ENCODE measurements around the gene MRGPRX3.

MRGPRX3 gene

GRCh38 chr11:18132341-18132740 lies at the start of gene MRGPRX3:
MRGPRX3 (plus strand) TSS chr11:18132571; CDS start chr11:18137203, 4,632 bp downstream.
- no peaks in the 10 kb centered on the region for H3K9me2 ChIP-seq (replicated peaks; ENCODE audit: insufficient read depth, low read length)
- no peak within 1 kb of the TSS for H2AFZ ChIP-seq (ENCODE audit: low read length)
- H4K20me1 ChIP-seq (ENCODE audit: insufficient read depth, low read length) = no peaks in the 10 kb centered on the region
- H3F3A ChIP-seq (ENCODE audit: insufficient read depth, low read length) = no peaks in the 10 kb centered on the region
- H3K27ac ChIP-seq (ENCODE audit: low read length) = no peak within 1 kb of the TSS
- no peaks in the 10 kb centered on the region for H3K79me2 ChIP-seq (ENCODE audit: low read length)
- H3K36me3 ChIP-seq (replicated peaks; ENCODE audit: insufficient read depth, low read length) = no peaks in the 10 kb centered on the region
- H3K9ac ChIP-seq (ENCODE audit: low read length) = no peak within 1 kb of the TSS
- H3K27me3 ChIP-seq (replicated peaks; ENCODE audit: insufficient read depth, low read length) = no peaks in the 10 kb centered on the region
- H3K4me2 ChIP-seq (ENCODE audit: low read depth, low read length) = no peak within 1 kb of the TSS
- H3K9me3 ChIP-seq (replicated peaks; ENCODE audit: insufficient read depth, low read length) = no peaks in the 10 kb centered on the region
- no peaks in the 10 kb centered on the region for H3K4me1 ChIP-seq (ENCODE audit: low read length)
- no peak for TF ChIP-seq EZH2phosphoT487 (IDR thresholded peaks at IDR 0.05; ENCODE audit: low read length)
- TF ChIP-seq EZH2 (optimal IDR thresholded peaks at IDR 0.05; ENCODE audit: low read depth, low read length) = no peak
- no peak for TF ChIP-seq CTCF (IDR thresholded peaks at IDR 0.05; ENCODE audit: low read length)
- no peak within 1 kb of the TSS for H3K4me3 ChIP-seq (ENCODE audit: low read length)
- DNase-seq = no peak

- TF ChIP-seq EZH2phosphoT487 (IDR thresholded peaks at IDR 0.05; ENCODE audit: low read length) = no peak
- no peak for TF ChIP-seq EZH2 (optimal IDR thresholded peaks at IDR 0.05; ENCODE audit: low read depth, low read length)
- TF ChIP-seq CTCF (IDR thresholded peaks at IDR 0.05; ENCODE audit: low read length) = no peak
- Histone ChIP-seq H3F3A (ENCODE audit: insufficient read depth, low read length) (no peaks in the 10 kb centered on the region), H4K20me1 (ENCODE audit: insufficient read depth, low read length) (no peaks in the 10 kb centered on the region), H3K36me3 (replicated peaks; ENCODE audit: insufficient read depth, low read length) (no peaks in the 10 kb centered on the region; the same call in 1 of the 2 replicates), H3K9ac (ENCODE audit: low read length) (no peak overlapping the region), H3K27ac (ENCODE audit: low read length) (no peak overlapping the region), H2AFZ (ENCODE audit: low read length) (no peak overlapping the region), H3K9me3 (replicated peaks; ENCODE audit: insufficient read depth, low read length) (no peaks in the 10 kb centered on the region), H3K9me2 (replicated peaks; ENCODE audit: insufficient read depth, low read length) (no peaks in the 10 kb centered on the region), H3K4me3 (ENCODE audit: low read length) (no peak overlapping the region), H3K4me1 (ENCODE audit: low read length) (no peaks in the 10 kb centered on the region), H3K4me2 (ENCODE audit: low read depth, low read length) (no peak overlapping the region), H3K79me2 (ENCODE audit: low read length) (no peaks in the 10 kb centered on the region), H3K27me3 (replicated peaks; ENCODE audit: insufficient read depth, low read length) (no peaks in the 10 kb centered on the region)
- no peak for DNase-seq
Observed at GRCh38 chr11:18088366-18088765, 44.0 kb upstream of the MRGPRX3 start.

- DNase-seq = no peak
- peaks cover under 1% of the 10 kb centered on the region; the same call in 1 of the 2 replicates for H3K36me3 ChIP-seq (replicated peaks; ENCODE audit: insufficient read depth, low read length)
- H3K9me3 ChIP-seq (replicated peaks; ENCODE audit: insufficient read depth, low read length) = no peaks in the 10 kb centered on the region
Observed at GRCh38 chr11:18088966-18089365, 43.4 kb upstream of the MRGPRX3 start.

More at GRCh38 chr11:18088966-18089365, 43.4 kb upstream of the MRGPRX3 start:
- no peaks in the 10 kb centered on the region for H3K79me2 ChIP-seq (ENCODE audit: low read length)
- H2AFZ ChIP-seq (ENCODE audit: low read length) = no peak overlapping the region
- H3K4me3 ChIP-seq (ENCODE audit: low read length) = no peak overlapping the region
- no peaks in the 10 kb centered on the region for H3K4me1 ChIP-seq (ENCODE audit: low read length)
- H3K27me3 ChIP-seq (replicated peaks; ENCODE audit: insufficient read depth, low read length) = no peaks in the 10 kb centered on the region
- no peaks in the 10 kb centered on the region for H3K9me2 ChIP-seq (replicated peaks; ENCODE audit: insufficient read depth, low read length)
- TF ChIP-seq EZH2 (optimal IDR thresholded peaks at IDR 0.05; ENCODE audit: low read depth, low read length) (no peak), CTCF (IDR thresholded peaks at IDR 0.05; ENCODE audit: low read length) (no peak), EZH2phosphoT487 (IDR thresholded peaks at IDR 0.05; ENCODE audit: low read length) (no peak)
- no peak overlapping the region for H3K9ac ChIP-seq (ENCODE audit: low read length)
- no peak overlapping the region for H3K27ac ChIP-seq (ENCODE audit: low read length)
- H3F3A ChIP-seq (ENCODE audit: insufficient read depth, low read length) = no peaks in the 10 kb centered on the region
- H4K20me1 ChIP-seq (ENCODE audit: insufficient read depth, low read length) = no peaks in the 10 kb centered on the region
- no peak overlapping the region for H3K4me2 ChIP-seq (ENCODE audit: low read depth, low read length)
